Fibroblast of skin of scalp (primary cell): ENCODE results near the gene SH3PXD2A.
"Not testable (repeated sequence)": the region's sequence is repeated elsewhere in the genome, so short reads cannot be mapped to it uniquely, and the experiment has no call there.

Source experiments
- DNase-seq: peaks from one replicate; pipeline ENCODE4 v3.0.0-alpha.2; 2013

The SH3PXD2A gene

DNA sequence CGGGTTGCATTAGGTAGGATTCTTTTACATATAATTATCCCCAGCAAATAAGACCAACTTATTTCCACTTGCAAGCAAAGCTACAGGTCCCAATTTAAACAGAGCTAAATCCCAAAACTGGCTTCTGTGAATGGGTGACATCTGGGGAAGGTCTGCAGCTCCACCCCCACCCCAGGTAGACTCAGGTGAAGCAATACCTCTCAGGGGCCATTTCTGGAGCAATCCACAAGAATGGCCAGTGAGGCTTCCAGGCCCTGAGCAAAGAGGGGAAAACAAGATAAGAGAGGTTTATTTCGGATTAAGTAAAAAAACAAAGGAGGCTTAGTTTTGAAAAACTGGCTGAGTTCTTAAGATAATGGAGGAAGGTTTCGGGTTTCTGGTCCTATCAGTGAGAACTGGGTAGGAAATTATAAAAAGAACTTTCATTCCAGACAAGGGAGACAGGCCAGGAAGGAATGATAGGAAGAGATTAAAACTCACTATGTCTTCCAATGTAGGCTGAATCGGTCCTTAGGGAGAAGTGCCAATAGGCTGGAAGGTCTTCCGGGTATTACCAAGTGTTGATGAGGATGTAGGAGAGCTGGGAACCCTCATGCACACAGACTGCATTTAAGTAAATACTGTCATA is 25.4 kb downstream of the SH3PXD2A start:
- no peak for DNase-seq

DNA sequence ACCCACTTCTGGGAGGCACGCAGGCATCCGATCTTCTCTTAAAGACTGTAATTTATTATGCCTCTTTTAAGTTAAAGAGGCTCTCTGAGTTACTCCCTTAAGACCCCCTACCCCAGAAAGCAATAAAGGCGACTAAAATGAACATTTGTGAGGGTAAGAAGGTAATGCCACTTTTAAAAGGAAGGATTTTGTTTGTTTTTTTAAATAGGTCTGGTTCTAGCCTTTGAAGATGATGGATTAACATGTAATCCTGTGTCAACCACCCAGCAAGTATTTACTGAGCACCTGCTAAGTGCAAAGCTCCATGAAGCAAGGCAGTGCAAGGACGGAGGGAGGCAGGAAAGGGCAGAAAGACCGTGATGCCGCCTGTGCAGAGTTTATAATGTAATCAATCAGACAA is 26.1 kb downstream of the SH3PXD2A start:
- no peak for DNase-seq

DNA sequence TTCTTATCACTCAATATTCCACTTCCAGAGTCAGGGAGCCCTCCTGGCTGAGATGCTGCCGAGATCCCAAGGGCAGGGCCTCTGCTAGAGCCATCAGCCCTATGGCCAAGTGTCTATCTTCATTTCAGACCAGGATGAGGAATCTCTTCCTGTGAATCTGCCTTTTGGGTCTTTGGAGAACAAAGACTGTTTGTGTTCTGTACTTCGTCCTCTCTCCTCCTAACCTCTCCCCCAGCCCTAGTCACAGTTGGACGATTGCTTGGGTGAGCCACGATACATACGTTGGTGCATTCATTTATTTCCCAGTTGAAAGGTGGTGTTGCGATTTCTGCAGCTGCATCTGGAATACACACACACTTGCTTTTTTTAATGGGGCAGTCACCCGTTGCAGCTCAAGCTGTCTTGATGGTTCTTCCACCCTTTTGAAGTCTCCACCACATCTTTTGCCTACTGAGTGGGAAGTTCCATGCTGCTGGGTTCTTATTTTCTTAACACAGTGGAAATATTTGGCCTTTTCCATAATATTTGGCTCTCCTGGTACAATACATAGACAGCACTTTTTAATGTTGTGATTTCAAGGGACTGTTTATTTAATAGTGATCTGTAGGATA is 26.7 kb downstream of the SH3PXD2A start:
- no peak for DNase-seq

DNA sequence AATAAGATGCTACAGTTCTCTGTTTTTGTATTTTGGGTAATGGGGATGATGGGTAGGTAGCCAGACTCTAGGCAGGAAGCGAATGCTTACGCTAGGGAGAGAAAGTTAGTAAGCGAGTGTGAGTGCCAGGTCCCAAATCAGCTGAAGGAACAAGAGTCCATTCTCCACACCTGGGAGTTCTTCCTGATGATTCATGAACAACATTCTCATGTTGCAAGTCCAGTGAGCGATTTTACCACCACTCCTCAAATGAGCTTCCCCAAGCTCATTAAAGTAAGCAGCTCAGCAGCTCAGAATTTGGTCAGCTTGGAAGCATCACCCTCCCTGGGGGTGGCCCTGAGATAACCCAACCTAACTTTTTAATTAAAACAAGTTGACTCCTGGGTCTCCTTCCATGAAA is 27.3 kb downstream of the SH3PXD2A start:
- DNase-seq, result no peak

DNA sequence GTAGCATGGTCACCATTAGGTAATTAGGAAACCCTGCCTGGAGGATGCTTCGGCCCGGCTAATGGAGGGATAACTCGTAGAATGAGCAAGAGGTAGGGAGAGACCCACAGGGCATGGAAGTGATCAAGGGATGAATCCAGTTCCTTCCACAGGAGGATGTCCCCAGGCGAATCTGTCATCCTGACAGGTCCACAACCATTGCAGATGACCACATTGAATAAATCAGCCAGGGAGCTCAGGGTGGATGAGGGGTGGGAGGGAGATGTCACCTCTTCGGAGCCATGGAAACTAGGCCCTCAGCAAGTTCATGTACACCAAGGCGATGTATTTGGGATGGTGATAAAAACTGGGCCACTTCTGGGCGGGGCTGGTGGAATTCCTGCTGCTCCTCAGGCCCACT is 28.5 kb downstream of the SH3PXD2A start:
- no peak for DNase-seq

DNA sequence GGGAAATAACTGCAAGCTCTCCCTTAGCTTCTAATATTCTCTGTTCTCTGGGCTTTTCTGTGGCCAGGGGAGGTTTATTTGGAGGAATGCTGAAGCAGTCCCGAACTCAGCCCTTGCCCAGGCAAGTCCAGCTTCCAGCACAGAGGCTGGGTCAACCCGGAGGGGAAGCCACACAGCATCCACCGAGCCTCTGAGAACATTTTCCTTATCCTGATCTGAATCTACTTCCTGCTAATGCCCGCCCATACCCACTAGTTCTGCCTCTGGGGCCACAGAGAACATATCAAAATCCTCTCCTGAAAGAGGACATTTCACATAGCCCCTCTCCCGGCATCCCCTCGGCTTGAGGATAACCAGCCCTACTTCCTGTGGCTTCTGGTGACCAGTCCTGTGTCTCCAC is 31.1 kb downstream of the SH3PXD2A start:
- no peak for DNase-seq

DNA sequence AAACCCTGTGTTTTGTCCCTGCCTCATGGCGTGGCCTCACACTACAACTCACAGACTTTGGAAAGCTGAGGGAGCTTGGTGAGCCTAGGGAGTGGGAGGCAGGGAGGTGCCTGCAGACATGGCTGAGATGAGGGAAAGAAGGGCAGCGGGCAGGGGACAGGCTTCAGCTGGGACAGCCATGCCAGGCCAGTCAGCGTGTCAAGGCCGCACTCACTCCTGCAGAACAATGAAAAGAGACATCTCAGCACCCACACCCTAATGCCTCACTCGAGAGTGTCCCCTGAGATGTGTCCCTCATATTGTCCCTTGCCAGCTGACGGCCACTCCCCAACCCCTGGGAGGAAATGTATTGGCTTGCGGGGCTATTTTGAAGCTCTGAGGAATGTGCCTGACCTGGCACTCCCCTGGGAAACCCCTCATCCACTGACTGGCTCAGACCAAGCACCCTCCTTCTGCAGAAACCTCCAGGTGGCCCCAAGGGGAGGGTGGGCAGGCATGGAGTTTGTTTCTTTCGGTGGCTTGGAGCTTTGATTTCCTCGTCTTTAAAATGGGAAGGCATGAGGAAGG is 31.6 kb downstream of the SH3PXD2A start:
- no peak for DNase-seq

DNA sequence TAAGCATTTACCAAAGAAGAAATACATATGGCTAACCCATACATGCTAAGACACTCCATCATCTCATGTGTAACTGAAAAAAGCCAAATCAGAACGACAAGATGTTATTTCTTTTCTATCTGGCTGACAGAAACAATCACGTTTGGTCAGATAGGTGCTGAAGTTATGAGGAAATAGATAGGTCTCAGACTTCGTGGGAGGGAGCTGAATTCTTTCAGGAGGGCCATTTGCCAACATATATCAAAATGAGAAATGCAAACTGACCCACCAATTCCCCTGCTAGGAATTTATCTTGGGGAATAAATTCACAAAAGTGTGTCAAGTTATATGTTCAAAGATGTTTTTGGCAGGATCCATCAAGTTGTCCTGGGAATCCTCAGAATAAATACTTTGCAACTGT is 32.6 kb downstream of the SH3PXD2A start:
- DNase-seq, result no peak

DNA sequence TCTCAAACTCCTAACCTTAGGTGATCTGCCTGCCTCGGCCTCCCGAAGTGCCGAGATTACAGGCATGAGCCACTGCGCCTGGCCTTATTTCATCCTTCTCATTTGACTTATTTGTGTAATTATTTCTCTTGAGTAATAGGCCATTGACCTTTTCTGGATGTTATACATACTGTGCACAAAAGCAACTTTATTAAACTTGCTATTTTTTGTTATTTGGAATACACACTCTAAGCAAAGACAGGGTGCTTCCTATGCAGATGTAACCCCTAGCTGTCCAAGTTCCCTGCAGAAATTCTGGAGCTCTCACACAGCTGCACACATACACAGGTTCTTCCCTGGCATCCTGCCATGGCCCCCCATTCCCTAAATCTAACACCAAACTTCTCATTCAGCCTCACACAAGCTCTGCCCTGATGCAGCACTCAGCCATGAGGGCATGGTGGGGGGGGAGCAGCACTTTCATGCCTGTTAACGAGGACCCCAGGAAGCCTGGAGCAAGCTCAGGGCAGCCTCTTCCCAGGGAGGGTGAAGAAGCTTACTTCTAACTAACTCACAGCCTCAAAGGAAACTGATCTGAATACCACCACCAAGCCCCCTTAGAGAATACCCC is 33.2 kb downstream of the SH3PXD2A start:
- DNase-seq, result no peak

DNA sequence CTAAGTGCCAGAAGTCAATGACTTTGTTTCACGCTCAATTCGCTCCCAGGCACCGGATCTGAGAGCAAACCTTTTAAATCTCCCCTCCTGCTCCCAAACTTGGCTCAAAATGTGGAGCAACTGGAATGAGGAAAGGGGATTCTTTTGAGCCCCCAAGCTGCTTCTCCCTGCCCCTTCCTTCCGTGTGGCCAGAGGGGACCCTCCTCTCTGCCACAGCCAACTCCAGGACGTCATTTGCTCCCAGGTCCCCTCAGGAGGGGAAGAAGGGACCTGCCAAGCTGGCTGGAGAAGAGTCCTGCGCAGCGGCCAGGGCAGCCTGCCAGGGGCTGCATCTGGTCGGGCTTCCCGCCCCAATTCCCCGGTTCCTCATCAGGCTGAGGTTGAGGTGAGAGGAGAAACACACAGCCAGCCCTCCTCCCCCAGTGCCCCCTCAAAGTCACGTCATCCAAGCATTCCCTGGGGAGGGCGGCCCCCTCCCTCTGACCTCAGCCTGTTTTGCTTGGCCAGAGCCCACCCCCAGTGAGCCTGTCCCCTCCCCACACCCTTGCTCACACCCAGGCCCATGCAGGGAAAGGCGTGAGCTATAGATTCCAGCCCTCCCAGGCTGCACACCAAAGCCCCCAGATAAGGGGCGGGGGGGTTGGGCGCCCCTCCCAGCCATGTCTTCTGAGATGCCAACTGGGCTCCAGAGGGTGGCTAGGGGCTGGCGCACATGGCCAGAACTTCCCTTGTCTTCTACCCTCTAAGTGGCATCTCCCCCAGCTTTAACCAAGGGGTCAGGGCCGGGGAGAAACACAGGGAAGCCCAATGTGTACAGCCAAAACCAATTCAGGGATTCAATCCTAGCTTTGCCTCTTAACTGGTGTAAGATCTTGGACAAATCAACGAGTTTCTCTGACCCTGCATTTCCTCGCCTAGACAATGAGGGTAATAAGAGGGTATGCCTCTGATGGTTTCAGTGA is 35.0 kb downstream of the SH3PXD2A start:
- DNase-seq, result peak; percentile 63

DNA sequence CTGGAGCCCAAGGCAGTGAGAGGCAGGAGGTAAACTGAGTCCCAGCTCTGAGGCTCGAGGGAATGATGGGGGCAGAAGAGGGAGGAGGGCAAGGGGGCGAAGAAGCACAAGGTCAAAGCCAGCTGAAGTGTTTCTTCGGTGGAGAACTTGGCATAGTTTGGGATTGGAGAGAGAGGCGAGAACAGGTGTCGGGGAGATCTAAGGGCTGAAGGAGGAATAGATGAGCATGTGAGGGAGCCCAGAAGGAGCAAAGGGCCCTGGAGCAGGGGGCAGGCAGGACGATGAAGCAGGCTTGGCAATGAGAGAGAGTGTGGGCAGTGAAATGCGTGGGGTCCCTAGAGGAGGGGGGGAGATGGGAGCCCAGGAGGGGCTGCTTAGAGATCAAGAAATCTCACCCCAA is 35.9 kb downstream of the SH3PXD2A start:
- DNase-seq, result no peak

DNA sequence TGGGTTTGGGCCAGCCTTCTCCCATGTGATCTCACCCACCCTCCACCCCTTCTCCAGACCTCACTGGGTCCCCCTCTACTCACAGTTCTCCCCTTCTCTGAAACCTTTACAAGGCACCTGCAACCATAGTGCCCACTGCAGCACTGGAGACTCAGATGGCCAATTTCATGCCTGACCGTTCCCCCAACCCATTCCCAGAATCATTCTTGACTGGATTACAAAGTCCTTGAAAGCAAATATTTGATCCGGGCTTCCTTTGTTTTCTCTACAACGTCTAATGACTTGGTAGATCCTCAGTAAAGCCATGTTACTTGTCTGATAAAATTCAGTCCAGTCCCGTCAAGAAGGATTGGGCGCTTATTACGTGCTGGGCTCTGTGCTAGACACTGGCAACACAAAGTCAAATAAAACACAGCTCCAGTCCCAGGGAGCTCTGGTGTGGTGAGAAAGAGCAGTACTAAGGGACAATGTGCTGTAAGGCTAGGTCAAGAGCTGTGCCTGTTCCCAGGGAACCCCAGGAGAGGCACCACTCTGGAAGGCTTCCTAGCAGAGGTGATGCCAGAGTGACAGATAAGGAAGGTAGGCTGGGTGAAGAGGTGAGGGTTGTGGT is 36.5 kb downstream of the SH3PXD2A start:
- no peak for DNase-seq

DNA sequence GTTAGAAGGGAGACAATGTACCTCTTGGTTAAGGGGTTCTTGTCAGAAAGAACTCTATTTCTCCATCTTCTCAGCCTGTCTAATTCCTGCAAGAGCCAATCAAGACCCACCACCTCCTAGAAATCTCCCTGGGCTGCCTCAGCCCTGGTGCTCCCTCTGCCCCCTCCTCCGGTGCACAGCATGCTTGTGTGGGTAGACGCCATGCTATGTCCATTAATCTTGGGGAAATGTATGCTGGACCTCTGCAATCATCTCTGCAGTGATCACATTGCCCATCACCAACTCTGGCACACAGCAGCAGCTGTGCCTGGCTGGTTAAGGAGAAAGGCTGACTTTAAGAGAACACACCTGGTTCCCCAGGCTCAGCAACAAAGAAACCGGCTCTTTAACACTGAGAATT is 37.3 kb downstream of the SH3PXD2A start:
- no peak for DNase-seq

DNA sequence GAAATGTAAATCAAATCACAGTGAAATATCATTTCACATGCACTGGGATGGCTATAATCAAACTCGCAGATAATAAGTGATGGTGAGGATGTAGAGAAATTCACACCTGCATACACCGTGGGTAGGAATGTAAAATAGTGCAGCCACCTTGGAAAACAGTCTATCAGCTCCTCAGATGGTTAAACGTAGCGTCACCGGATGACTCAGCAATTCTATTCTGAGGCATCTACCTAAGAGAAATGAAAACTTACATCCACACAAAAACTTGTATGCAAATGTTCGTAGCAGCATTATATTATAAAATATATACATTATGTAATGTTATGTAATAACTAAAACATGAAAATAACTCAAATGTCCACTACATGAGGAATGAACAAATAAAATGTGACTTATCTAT is 38.9 kb downstream of the SH3PXD2A start:
- no peak for DNase-seq

DNA sequence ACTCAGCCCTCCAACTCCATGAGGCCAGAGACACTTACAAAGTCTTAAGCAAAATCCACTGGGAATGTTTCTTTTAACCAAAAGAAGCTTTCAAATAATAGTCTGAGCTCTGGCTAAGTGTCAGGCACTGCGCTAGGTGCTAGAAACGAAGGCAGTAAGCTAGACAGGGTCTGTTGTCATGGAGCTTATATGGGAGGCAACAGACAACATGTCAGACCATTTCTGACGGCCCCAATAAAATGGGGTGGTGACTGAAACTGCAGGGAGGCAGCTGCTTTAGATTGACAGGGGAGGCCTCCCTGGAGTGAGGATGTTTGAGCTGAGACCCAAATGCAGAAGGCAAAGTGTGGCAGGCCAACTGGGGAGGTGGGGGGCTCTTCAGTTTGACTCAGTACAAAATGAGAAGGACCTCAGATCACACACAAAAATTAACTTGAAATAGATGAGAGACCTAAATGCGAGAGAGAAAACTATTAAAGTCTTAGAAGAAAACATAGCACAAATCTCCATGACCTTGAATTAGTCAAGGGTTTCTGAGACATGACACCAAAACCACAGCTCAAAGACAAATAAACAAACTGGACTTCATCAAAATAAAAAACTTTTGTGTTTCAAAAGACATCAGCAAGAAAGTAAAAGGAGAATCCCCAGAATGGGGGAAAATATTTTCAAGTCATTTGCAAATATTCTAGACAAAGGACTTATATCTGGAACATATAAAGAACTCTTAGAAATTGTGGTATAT is 40.6 kb downstream of the SH3PXD2A start:
- DNase-seq, result no peak

DNA sequence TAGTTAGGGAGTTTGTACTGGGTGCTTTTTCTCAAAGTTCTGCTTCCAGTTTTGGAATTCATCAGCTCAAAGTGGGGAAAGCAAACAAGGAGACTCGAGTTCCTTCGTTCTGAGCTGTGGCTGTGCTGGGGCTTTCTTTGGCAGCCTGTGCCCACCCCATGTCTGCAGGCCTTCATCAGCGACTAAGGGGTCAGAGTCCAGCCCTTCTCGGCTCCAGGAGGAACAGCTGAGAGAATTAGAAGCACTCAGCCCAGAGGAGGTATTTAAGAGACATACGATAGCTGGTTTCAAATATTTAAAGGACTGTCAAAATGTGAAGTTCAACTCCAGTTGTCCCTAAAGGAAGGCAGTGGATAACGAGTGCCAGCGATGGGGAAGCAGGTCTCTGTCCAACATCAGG is 41.3 kb downstream of the SH3PXD2A start:
- DNase-seq, result no peak

DNA sequence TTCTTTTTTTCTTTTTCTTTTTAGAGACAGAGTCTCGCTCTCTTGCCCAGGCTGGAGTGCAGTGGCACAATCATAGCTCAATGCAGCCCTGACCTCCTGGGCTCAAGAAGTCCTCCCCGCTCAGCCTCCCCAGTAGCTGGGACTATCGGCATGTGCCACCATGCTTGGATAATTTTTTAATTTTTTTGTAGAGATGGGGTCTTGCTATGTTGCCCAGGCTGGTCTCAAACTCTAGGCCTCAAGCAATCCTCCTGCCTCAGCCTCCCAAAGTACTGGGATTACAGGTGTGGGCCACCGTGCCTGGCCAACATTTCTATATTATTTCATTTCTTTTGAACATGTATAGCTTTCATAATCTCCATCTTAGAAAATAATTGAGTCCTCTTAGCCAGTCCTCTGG is 42.1 kb downstream of the SH3PXD2A start:
- not testable (repeated sequence) for DNase-seq

DNA sequence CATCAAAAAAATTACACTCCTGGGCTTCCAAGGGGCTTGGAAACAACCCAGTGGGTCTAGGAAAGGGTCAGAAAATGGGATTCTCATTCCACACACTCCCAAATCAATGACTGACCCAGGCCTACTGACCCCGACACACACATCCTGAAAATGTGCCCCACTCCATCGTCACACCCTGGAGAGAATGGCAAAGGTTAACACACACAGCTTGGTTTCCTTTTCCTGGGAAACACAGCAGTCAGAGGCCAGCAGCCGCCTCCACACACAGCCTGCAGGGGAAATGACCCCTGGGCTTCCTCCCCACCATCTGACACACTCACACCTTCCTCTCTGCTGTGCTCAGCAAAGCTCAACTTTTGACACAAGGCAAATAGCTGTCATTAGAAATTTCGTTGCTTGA is 42.9 kb downstream of the SH3PXD2A start:
- no peak for DNase-seq

DNA sequence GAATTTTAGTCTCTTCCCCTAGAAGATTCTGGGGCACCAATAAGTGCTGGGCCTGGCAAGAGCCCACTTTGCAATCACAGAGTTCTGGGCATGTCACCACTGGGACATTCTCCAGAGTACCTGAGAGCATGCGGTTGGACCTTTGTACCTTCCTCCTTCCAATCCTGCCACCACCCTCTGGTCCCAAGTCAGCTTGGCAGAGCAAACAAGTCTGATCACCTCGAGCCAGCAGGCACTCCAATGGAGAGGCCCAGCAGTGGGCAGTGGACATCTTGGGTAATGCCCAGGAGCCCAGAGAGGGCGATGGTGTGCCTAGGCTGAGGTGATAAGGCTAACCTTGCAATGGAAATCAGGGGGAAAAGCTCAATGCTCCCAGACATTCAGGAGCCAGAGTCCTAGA is 43.4 kb downstream of the SH3PXD2A start:
- no peak for DNase-seq

DNA sequence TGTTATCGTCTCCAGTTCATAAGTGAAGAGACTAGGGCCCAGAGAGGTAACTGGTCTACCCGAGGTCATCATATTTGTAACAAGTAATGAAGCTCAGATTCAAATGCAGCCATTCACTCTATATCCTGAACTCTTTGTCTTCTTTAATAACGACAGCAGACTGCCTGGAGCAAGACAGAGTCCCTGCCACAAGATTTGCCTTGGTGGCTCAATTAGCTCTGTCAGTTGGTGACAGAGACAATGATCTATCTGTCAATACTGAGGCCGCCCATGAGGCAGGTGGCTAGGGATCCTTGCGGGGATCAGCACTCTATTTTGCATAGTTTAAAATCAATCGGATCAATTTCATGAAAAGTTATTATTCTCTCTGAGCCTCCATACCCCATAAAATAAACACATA is 43.9 kb downstream of the SH3PXD2A start:
- no peak for DNase-seq

DNA sequence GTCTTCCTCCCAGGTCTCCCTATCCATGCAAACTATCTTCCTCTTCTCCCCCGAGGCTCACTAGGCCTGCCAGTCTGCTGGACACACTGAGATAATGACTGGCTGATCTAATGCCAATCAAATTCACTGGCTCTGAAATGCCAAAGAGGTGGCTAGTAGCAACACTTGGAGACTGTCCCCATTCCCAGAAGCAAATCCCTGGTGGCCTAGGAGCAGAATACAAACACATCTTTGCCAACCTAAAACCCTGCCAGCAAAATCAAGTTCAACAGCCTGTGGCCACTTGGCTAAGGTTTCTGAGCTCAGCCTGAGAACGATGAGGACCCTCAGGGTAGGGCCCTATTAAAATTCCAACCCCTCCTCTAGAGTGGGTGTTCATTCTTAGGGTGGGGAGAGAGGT is 46.6 kb downstream of the SH3PXD2A start:
- no peak for DNase-seq

DNA sequence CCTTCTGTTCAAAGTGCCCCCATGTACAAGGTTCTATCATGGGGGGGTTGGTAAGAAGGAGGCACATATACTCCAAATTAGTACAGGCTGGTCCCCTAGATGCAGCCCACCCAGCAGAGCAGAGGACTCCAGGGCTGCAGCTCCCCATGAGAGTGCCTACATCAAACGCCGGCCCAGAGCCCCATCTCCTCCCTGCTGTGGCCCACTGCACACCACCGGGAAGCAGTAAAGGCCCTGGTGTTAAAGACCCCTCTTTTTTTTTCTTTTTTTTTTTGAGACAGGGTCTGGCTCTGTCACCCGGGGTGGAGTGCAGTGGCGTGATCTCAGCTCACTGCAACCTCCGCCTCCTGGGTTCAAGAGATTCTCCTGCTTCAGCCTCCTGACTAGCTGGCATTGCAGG is 47.4 kb downstream of the SH3PXD2A start:
- DNase-seq, result no peak
